Endothelial cell of umbilical vein (primary cell): ENCODE measurements around the gene MBOAT1. TPM values are rescaled to one million over a fixed set of nuclear protein-coding genes. Genes with fewer than 3 reads are reported as not detected.

Experiments
- BruUV-seq: library from RNA; stranded (reverse); fragments of 400-500 nt; replicated peaks from 2 replicates; lab custom pipeline; 2021; lab: Mats Ljungman, UMichigan
- CTCF ChIA-PET: fragments of 300-600, 350-600 bp; sonication (Branson Sonifier 250); formaldehyde crosslinking; loops from one replicate; lab custom pipeline; 2021; ENCODE audit warnings: antibody characterized with exemption, inconsistent platforms; lab: Charles Lee
- POLR2A ChIA-PET: fragments of 300-600, 350-600 bp; sonication (Branson Sonifier 250); formaldehyde crosslinking; loops from one replicate; lab custom pipeline; 2021; ENCODE audit warnings: antibody characterized with exemption, inconsistent platforms; lab: Charles Lee
- DNase-seq: peaks from one replicate; pipeline ENCODE4 v3.0.0-alpha.2; 2011; ENCODE audit warnings: low read depth, low spot score
- FAIRE-seq: peaks from 2 replicates; lab custom pipeline; 2011; peaks lifted over from hg19 to GRCh38; lab: Jason Lieb, UNC
- H2AFZ ChIP-seq: 2 replicates; pipeline ENCODE4 v1.6.0; 2012; ENCODE audit warnings: low read depth, low read length, control low read depth, inconsistent platforms
- H3K27ac ChIP-seq: 2 replicates; pipeline ENCODE4 v1.5.1; 2011; ENCODE audit warnings: low read depth, mild to moderate bottlenecking, control low read depth, low read length, moderate library complexity; ENCODE audit not compliant: insufficient read depth
- H3K27me3 ChIP-seq, 2 experiments: 2 replicates each; pipeline versions ENCODE4 v1.6.0 to v1.6.1; 2011; ENCODE audit warnings: low read length in 2 of 2, mixed read lengths in 1 of 2; ENCODE audit not compliant: control insufficient read depth in 2 of 2, insufficient read depth in 2 of 2
- H3K36me3 ChIP-seq, 2 experiments: 2 replicates in 1 of 2; 3 replicates in 1 of 2; pipeline ENCODE4 v1.5.1; 2011; ENCODE audit warnings: low read length in 2 of 2, mild to moderate bottlenecking in 1 of 2, moderate library complexity in 1 of 2; ENCODE audit not compliant: control insufficient read depth in 2 of 2, insufficient read depth in 2 of 2; ENCODE audit errors: extremely low read depth in 1 of 2
- H3K4me1 ChIP-seq: 3 replicates; pipeline ENCODE4 v1.5.1; 2011; ENCODE audit warnings: mild to moderate bottlenecking, low read length; ENCODE audit not compliant: control insufficient read depth, insufficient read depth; ENCODE audit errors: extremely low read depth
- H3K4me2 ChIP-seq: 2 replicates; pipeline ENCODE4 v1.6.1; 2011; ENCODE audit warnings: low read length, control low read depth, mixed read lengths; ENCODE audit not compliant: insufficient read depth
- H3K4me3 ChIP-seq, 3 experiments: fragments of 200-600 bp in 1 of 3; sonication (generic), shearing (Covaris generic) in 1 of 3; replicated peaks in 1 of 3; 2 replicates each; pipeline ENCODE4 v1.5.1; 2011 to 2016; ENCODE audit warnings: control low read depth in 3 of 3, low read length in 3 of 3, mild to moderate bottlenecking in 2 of 3, inconsistent platforms in 1 of 3, low read depth in 1 of 3, moderate library complexity in 1 of 3; ENCODE audit not compliant: insufficient read depth in 1 of 3
- H3K79me2 ChIP-seq: 2 replicates; pipeline ENCODE4 v1.6.0; 2012; ENCODE audit warnings: low read length, inconsistent platforms; ENCODE audit not compliant: control insufficient read depth, insufficient read depth
- H3K9ac ChIP-seq: replicated peaks from 2 replicates; pipeline ENCODE3; 2011; ENCODE audit warnings: low read length, control low read depth; ENCODE audit not compliant: insufficient read depth; ENCODE audit errors: extremely low read depth
- H3K9me1 ChIP-seq: replicated peaks from 3 replicates; pipeline ENCODE4 v1.6.0; 2011; ENCODE audit warnings: mild to moderate bottlenecking, low read length; ENCODE audit not compliant: control insufficient read depth, insufficient read depth; ENCODE audit errors: extremely low read depth
- H3K9me3 ChIP-seq: replicated peaks from 2 replicates; pipeline ENCODE4 v1.5.1; 2012; ENCODE audit warnings: low read length, inconsistent platforms; ENCODE audit not compliant: control insufficient read depth, insufficient read depth
- H4K20me1 ChIP-seq: replicated peaks from 2 replicates; pipeline ENCODE3; 2011; ENCODE audit warnings: mild to moderate bottlenecking, low read length; ENCODE audit not compliant: control insufficient read depth, insufficient read depth; ENCODE audit errors: extremely low read depth
- CTCF ChIP-seq, 2 donors: IDR thresholded peaks; 1 replicate in 1 of 2; 2 replicates in 1 of 2; pipeline ENCODE4 v1.5.1; 2011; ENCODE audit warnings: low read length in 2 of 2, mild to moderate bottlenecking in 2 of 2, moderate library complexity in 2 of 2, control low read depth in 1 of 2, inconsistent platforms in 1 of 2, low read depth in 1 of 2; ENCODE audit not compliant: insufficient read depth in 1 of 2; ENCODE audit errors: extremely low read depth in 1 of 2
- EZH2 ChIP-seq: IDR thresholded peaks from 2 replicates; pipeline ENCODE4 v1.6.1; 2012; ENCODE audit warnings: borderline replicate concordance, low read depth, mild to moderate bottlenecking, moderate library complexity, low read length, inconsistent platforms; ENCODE audit not compliant: severe bottlenecking
- FOS ChIP-seq: IDR thresholded peaks from 2 replicates; pipeline ENCODE4 v1.6.1; 2011; ENCODE audit warnings: mild to moderate bottlenecking, low read length, moderate library complexity, borderline replicate concordance; ENCODE audit not compliant: insufficient read depth
- GATA2 ChIP-seq: IDR thresholded peaks from 2 replicates; pipeline ENCODE4 v1.7.0; 2011; ENCODE audit warnings: low read depth, mild to moderate bottlenecking, moderate library complexity, mixed read lengths, low read length; ENCODE audit not compliant: insufficient read length, insufficient read depth
- JUN ChIP-seq: IDR thresholded peaks from 2 replicates; pipeline ENCODE4 v1.6.1; 2011; ENCODE audit warnings: borderline replicate concordance, low read depth; ENCODE audit not compliant: insufficient read length, insufficient read depth
- MAX ChIP-seq: IDR thresholded peaks from 2 replicates; pipeline ENCODE4 v1.6.1; 2011; ENCODE audit not compliant: insufficient read depth, insufficient read length
- MYC ChIP-seq: IDR thresholded peaks from one replicate; pipeline ENCODE4 v1.6.1; 2011; ENCODE audit warnings: mild to moderate bottlenecking, low read depth, low read length
- POLR2A ChIP-seq: IDR thresholded peaks from 2 replicates; pipeline ENCODE4 v1.6.1; 2012; ENCODE audit warnings: low read depth, mild to moderate bottlenecking, control low read depth, low read length
- POLR2AphosphoS5 ChIP-seq: IDR thresholded peaks from 2 replicates; pipeline ENCODE4 v1.6.1; 2012; ENCODE audit warnings: low read depth, mild to moderate bottlenecking, control low read depth, low read length, moderate library complexity; ENCODE audit not compliant: insufficient read depth
- dilution Hi-C: fragments of 300-500 bp; cut with MboI; formaldehyde crosslinking; loops from one replicate; pipeline ENCODE4 v1.15.0; 2019; ENCODE audit warnings: low sequenced_read_pairs; ENCODE audit not compliant: extremely low pct_ligation_motif_present
- intact Hi-C: fragments of 100-400 bp; cut with micrococcal nuclease; formaldehyde crosslinking; loops from one replicate; pipeline ENCODE4 v1.10.0; 2022
- polyA plus RNA-seq, 4 experiments: library from polyadenylated mRNA; depleted of rRNA in 3 of 4; stranded (reverse) in 3 of 4; unstranded in 1 of 4; fragments of >200 nt; gene quantifications; 2 replicates each; pipeline versions ENCODE4 v1.2.1 to v1.2.3, GENCODE V29; 2011 to 2012; ENCODE audit warnings: missing spikeins in 1 of 4
- total RNA-seq: library from RNA; stranded (reverse); gene quantifications from 2 replicates; pipeline ENCODE4 v1.2.3, GENCODE V29; 2021

MBOAT1 gene
- total and polyA plus RNA-seq, 2 donors (not counting 3 experiments of a cell fraction or from before 2014, with no cell fraction given) = 2.1 to 5.4 TPM

- Histone ChIP-seq H3K36me3 (no peaks in the 10 kb centered on the region), H3K27me3 (no peaks in the 10 kb centered on the region), H3K9me1 (no peaks in the 10 kb centered on the region), H4K20me1 (no peaks in the 10 kb centered on the region), H3K4me2 (no peak overlapping the region), H3K9ac (no peak overlapping the region), H3K4me3 (no peak overlapping the region), H3K27ac (no peak overlapping the region), H2AFZ (no peak overlapping the region), H3K9me3 (no peaks in the 10 kb centered on the region), H3K4me1 (no peaks in the 10 kb centered on the region), H3K79me2 (no peaks in the 10 kb centered on the region)
- intact Hi-C loops (no loop called here), dilution Hi-C loops (no loop called here)
- no TSS peak for BruUV-seq
- FAIRE-seq = no peak
- no peak for DNase-seq
- ChIA-PET POLR2A (no interaction called here), CTCF (no interaction called here)
- TF ChIP-seq FOS (no peak), CTCF (IDR thresholded peaks at IDR 0.05; ENCODE audit: extremely low read depth in 1 of 2, insufficient read depth in 1 of 2, low read depth in 1 of 2, low read length in 2 of 2) (no peak), MAX (no peak), MYC (no peak), JUN (no peak), EZH2 (no peak), POLR2AphosphoS5 (no peak), GATA2 (no peak), POLR2A (no peak)
These were observed 126.5 kb downstream of the MBOAT1 start for GRCh38 chr6:20085817-20086216.
